AG10803 (cell line): Measurements from ENCODE around the gene ARID4B.
"Not testable (repeated sequence)": the region's sequence is repeated elsewhere in the genome, so short reads cannot be mapped to it uniquely, and the experiment has no call there.

Source experiments
- DNase-seq: peaks from one replicate; pipeline ENCODE4 v3.0.0; 2010; ENCODE audit warnings: low read depth
- H3K4me3 ChIP-seq: 2 replicates; pipeline ENCODE4 v1.5.1; 2011; ENCODE audit warnings: mild to moderate bottlenecking, low read length, control low read depth
- CTCF ChIP-seq: conservative IDR thresholded peaks from 2 replicates; pipeline ENCODE4 v1.5.1; 2011; ENCODE audit warnings: mild to moderate bottlenecking, low read length, control low read depth, inconsistent platforms

Gene ARID4B

GRCh38 chr1:235160957-235161684 is 166.9 kb downstream of the ARID4B start, which contains the start of gene RBM34:
RBM34 (minus strand) TSS chr1:235161250; CDS start chr1:235161226, 24 bp downstream.
- peak; percentile 88 for DNase-seq
- H3K4me3 ChIP-seq: peak within 1 kb of the TSS; percentile 95
- peak; percentile 22 for TF ChIP-seq CTCF

- H3K4me3 ChIP-seq: peak overlapping the region; percentile 95
- peak; percentile 9; the same call in 1 of the 2 replicates for TF ChIP-seq CTCF
- DNase-seq: peak; percentile 70
Observed at GRCh38 chr1:235160383-235160956, 167.5 kb downstream of the ARID4B start.

GRCh38 chr1:235159930-235160329 is 168.0 kb downstream of the ARID4B start:
- DNase-seq: not testable (repeated sequence)
- peak overlapping the region; percentile 95 for H3K4me3 ChIP-seq

GRCh38 chr1:235159284-235159683 is 168.7 kb downstream of the ARID4B start:
- H3K4me3 ChIP-seq, DNase-seq: not testable (repeated sequence)

GRCh38 chr1:235158680-235159079 is 169.3 kb downstream of the ARID4B start:
- H3K4me3 ChIP-seq: no peak overlapping the region
- TF ChIP-seq CTCF: no peak
- no peak for DNase-seq

GRCh38 chr1:235157150-235157549 is 170.8 kb downstream of the ARID4B start:
- DNase-seq: no peak

GRCh38 chr1:235156740-235157139 is 171.2 kb downstream of the ARID4B start:
- no peak overlapping the region for H3K4me3 ChIP-seq
- TF ChIP-seq CTCF: no peak
- no peak for DNase-seq

More at GRCh38 chr1:235157150-235157549, 170.8 kb downstream of the ARID4B start:
- no peak overlapping the region for H3K4me3 ChIP-seq
- no peak for TF ChIP-seq CTCF

- no peak overlapping the region for H3K4me3 ChIP-seq
- DNase-seq: no peak
- TF ChIP-seq CTCF: no peak
Observed at GRCh38 chr1:235156265-235156664, 171.7 kb downstream of the ARID4B start.
